HG02678 (cell line): Measurements from ENCODE around the gene HAND1.

Experiments used
- ATAC-seq: cut with Tn5 transposase; IDR thresholded peaks from one replicate; pipeline ENCODE4 v1.9.1; 2021; ENCODE audit warnings: mild to moderate bottlenecking, moderate library complexity; ENCODE audit not compliant: unreplicated experiment

Gene HAND1

DNA sequence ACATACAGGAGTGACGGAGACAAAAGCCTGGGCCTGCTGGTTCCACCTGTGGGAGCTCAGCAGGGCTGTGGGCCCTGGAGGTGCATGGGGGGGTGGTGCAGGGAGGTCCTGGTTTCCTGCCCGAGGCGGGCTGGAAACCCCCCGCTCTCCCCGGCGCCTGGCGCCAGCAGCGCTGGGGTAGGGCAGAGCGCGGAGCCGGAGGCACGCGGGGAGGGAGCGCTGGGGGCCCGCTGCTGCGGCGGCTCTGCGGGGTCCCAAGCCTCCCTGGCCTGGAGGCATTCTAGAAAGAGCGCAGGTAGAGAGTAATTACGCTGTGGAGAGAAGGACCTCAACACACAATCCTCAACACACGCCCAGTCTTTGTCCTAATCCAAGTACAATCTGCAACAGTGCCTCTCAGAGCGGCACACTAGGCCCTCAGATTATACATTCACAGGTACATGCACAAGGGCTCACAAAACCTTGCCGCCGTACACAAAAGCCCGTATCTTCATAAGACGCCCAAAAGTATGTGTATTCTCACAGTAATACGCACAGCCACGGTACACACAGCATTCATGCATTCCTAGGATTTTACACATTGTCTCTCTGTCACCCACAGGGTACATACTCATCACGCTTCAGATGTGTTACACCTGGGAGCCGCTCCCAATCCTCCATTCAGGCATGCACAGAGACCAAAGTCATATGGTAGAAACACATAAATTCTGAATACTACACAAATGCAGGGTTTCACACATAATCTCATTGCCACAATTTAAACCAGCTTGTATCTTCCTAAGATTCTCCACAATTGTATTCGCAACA is 2.1 kb upstream of the HAND1 start:
- no peak for ATAC-seq

DNA sequence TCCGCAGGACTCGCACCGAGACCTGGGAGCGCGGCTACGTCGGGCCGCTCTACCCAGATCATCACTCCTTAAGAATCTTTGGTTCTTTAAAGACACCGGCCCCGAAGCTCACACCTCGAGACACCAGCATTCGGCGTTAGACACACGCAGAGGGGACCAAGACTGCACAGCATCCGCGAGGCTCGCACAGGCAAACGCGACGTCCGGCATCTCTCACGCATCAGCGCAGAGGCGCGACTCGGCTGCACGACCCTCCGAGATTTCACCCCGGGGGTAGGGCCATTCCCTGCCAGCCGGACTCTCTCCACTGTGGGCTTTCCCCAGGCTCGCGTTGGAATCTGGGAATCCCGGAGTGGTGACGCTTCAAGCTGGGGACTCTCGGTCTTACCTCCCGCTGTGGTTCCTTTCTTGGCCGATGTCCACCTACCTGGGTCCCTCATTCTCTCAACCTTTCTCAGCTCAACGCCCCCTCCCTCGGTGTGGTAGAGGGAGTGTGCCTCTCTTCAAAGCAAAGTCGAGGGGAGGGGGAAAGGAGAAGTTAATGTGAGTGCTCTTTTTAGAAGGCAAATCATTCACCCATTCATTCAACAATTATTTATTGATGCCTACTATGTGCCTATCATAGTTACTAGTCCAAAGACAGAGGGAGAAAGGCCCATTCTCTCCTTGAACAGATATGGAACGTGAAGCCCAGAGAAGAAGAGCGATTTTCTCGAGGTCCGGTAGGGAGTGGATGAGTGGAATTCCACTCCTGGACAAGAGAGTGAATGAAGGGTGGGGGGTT is 1.3 kb upstream of the HAND1 start:
- ATAC-seq, result no peak

DNA sequence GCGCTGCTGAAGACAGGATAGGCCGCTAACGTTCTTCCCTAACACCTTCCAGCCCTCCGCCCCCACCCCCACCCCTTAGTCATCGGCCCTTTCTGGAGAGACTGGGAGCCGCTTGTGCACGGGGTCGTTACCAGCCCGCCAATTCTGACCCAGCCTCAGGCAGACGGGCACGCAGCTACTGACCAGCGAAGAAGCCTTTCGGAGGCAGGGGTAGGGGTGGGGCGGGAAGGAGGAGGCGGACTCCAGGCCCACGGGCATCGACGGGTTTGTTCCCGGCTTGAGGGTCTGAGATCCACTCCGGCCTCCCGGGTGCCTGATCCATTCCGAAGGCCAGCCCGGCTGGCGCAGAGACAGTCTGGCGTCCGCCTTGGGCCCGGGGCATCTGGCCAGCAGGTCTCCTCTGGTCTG is 729 bp upstream of the HAND1 start:
- ATAC-seq, result no peak

DNA sequence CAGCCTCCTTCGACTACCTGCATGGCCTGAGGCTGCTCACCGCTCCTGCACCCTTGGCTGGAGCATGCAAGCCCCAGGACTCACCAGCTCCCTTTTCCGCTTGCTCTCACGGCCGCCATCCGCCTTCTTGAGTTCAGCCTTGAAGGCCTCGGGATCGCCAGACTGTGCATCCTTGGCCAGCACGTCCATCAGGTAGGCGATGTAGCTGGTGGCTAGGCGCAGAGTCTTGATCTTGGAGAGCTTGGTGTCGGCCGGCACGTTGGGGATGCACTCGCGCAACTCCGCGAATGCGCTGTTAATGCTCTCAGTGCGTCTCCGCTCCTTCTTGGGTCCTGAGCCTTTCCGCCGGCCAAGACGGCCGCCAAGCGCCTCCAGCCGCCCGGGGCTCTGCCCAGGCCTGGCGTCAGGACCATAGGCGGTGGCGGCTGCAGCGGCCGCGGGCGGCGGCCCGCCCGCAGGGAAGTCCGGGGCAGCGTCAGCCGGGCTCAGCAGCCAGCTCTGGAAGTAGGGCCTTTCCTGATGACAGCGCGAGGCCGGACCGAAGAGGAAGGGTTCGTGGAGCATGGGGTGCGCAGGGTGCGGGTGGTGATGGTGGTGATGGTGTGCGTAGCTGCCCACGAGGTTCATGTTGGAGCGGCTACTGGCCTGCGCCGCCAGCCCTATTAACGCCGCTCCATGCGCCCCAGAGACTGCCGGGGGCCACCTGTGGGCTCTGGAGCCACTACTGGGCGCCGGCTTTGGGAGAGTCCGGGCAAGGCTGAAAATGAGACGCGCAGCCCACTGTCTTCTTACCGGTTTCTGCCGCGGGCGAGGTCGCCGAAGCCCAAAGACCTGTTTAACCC is 424 bp downstream of the HAND1 start:
- no peak for ATAC-seq

DNA sequence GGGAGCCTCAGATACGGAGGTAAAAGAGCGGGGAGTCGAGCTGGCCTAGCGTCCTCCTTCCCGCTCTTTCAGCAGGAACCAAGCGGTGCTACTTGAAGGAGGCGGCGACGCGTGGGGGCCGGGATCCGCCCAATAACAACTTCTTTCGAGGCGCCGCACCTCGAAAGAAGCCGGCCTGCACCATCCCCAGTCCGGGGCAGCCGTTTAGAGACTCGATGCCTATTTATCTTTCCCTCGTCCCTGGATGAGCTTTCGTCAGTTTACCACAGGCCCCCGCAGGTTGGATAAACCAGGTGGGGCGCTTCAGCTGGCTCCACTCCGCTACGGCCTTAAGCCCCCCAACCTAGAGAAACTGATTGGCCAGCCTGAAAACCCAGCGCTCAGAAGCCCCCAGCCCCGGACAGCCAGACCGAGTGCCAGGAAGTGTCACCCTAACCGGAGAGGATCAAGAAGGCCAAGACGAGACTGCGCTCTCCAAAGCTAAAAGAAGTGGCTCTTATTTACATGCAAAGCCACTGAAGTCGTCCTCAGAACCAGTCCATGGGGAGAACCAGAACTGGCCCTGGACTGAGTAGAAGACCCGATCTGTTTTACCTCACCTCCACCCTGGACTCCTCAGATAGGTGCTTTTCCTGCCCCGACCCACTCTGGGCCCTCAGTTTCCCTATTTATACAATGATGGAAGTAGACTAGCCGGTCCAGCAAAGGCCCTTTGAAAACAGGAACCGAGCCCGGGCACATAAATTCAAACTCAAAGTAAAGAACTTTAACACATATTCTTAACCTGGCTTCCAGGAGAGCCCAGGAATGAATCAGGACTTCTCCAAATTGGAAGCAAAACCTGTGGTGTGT is 1.4 kb downstream of the HAND1 start:
- ATAC-seq, result no peak

DNA sequence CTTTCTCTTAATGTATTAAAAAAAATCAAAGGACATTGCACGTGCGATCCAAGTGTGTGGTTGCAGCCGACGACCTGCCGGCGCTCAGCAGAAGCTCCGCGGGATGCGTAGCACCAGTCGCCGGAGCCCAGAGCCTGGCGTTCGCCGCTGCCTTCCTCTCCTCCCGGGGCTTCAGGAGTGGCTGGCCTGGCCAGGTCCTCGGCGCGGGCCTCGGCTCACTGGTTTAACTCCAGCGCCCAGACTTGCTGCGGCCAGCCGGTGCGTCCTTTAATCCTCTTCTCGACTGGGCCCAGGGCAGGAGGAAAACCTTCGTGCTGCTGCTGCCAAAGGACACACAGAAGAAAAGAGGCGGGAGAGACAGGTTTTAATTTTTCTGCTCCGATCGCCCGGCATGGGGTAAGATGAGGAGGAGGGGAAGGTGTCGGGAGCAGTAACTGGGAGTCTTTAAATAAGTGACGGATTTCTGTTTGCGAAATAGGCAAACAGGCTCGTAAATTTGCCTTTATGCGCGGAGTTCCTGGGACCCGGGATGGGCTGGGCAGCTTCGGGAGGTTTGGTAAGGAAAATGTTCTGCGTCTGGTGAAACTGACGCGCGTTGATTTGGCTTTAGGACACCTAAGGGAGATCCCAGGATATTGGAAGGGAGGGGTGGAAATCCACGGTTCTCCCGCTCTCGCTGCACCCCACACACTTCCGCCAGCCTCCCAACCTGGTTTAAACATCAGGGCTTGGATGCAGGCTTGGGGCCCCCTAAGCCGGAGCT is 2.3 kb downstream of the HAND1 start:
- ATAC-seq, result no peak

DNA sequence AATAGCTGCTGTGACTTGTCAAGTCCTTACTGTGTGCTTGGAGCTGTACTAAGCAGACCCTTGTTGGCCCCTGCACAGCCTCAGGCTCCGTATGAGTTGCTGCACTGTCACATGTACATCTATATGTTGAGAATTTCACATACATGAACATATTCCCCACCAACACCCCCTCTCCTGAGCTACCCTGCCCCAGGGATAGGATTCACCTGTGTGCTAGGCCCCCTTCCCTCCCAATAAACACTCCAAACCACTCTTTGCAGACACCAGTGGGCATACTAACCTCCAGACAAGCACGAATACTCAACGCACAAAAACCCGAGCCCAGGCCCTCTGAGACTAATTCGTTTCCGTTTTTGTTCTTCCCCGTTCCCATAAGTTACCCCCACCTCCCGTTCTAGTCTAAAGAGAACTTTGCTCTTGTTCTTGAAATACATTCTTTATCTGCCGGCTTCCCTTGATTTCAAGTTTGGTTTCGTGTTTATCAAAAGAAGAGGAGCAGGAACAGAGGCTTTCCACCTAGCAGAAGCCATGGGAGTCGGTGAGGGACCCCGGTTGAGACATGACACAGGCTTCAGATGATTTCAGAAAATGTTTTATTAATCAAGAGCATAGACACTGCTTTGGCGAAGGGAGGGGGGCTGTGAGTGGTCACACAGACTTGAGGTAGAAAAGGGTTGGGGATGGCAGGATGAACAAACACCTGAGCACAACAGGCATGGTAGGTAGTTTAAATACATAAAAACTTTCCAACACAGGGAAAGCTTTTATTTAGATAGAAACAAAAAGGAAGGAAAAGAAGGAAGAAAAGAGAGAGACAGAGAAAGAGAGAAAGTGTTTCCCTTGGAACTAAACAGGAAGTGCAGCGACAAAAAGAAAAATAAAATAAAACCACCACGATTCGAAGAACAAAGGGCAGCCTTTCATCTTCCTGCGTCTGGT is 3.4 kb downstream of the HAND1 start:
- ATAC-seq, result no peak

DNA sequence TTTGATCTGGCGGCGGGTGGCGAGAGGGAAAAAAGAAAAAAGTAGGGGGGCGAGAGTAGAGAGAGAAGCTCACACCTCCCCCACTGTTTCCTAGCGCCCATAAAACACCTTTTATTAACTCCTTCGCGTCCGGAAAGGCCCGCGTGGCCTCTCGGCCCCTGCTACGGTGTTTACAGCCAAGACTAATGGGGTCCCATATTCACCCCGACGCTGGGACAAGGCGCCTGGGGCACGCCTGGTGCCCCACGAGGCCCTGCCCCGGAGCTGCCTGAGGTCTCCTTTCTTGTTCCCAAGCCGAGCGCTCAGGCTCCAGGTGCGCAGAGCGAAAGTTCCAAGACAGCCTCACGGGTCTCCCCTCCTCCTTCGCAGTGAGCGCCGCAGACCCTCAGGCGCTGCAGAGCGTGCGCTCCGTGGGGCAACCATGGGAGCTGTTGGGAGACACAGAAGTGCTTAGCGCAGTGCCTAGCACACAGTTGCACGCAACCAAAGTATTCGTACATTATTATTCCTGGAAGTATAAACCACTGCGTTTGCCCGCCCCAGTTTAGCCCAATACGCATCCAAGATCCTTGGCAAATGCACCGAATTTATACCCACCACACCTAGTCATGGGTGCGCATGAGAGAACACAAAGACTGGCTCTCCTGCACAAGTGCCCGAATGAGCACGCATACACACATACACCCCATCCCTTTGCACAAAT is 4.3 kb downstream of the HAND1 start:
- ATAC-seq, result no peak

DNA sequence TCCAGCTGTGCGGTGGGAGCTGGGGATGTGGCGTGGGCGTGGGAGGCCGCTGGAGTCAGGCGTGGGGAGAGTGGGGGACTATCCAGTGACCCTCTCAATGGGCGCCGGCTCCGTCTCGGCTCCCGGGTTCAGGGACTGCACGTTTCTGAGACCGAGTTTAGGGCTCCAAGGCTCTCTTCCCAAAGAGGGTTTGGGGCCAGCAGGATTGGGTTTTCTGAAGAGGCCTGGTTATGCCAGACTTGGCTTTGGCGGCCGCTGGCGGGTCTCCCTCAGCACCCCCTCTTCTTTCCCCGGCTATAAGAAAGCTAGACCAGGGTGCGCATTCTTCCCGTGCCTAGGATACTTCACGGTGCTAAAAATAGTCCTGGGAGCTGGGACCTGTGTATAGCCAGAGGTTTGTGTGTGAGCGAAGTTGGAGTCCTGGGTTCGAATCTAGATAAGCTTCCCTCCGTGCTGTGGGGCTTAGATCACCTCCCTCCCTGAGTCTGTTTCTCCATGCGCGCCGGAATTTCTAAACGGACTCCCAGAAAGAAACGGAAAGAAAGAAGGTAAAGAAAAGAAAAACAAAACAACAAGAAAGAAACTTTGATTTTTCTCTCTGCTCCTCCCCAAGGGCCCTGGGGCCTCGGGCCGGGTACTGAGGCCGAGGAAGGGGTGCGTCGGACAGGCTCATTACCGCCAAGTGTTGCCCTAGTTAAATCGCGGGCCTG is 5.0 kb downstream of the HAND1 start:
- ATAC-seq, result no peak

DNA sequence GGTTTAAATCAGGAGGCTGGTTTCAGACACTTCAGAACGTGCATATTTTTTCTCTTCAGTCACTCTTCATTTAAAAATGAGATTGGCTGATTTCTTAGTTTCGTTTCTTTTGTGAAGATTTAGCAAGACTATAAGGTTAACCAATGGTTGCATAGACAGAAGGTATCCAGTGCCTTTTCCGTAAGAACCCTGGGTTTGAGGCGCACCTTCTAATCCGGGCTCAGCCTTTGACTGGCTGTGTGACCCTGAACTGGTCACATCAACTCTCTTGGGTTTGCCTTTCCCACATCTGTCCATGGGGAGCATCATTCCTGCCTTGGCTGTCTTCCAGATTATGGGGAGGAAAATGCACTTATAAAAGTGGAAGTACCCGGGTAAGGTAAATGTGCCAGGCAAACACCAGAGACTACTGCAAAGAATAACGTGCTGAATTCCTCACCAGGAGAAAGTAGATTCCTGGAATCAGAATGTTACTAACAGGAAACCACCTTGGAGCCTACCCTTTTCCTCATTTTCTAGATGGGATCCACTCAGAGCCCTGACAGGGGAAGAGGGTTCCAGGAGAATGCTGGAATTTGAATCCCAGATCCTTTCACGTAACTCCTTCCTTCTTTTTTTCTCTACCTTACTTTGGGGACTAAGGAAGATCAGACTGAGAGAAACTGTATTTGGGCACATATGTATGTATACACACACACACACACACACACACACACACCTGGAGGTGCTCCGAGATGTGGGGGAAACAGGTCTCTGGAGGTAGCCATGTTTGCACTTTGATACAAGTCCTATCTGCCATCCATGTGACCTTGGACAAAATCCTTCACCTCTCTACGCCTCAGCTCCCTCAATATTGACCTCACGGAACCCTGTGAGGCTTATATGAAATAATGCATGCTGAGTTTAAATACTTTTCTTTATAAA is 6.8 kb downstream of the HAND1 start:
- ATAC-seq, result no peak

DNA sequence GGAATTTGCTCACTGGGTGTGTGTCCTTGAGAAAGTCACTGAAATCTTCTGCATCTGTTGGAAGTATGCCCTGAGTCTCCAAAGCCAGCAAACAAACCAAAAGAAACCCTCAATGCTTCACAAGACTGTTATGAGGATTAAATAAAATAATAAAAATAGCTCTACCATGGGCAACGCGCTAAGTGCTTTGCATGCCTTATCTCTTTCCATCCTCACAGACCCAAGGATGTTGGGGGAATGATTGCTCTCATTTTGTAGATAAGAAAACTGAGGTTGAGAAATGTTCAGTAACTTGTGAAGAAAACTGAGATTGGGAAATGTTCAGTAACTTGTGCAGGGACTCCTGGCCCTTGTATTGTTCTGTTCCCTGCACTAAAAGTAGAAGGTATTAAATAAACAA is 7.9 kb downstream of the HAND1 start:
- ATAC-seq, result no peak

DNA sequence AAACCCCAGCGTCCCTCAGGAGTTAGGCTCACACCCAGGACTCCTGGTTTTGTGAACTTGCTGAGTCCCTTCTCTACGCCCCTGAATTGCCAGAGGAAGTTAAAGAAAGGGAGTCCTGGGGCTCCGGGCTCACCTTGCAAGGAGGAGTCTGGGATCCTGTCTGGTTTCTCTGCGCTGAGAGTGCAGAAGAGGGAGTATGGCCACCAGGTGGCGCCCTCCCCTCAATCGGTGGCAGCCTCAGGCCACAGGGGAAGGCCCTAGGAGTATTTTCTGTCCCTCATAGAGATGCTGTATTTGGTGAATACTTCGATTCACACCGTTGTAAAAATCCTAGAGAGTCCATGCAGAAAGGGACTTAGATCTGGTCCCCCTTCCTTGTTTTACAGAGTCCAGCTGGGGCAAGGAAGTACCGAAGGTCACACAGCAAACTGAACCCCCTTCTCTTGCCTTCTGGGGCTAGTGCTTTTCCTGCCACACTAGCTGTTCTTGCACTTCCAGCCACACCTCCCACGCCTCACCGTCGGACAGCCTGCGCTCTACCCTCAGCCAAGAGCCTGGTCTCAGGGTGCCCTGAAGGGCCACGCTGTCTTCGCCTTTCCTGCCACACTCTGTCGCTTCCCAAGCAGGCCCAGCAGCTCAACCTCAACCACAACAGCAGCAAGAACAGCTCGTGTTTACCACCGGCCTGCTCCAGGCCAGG is 10.2 kb downstream of the HAND1 start:
- ATAC-seq, result peak; percentile 97

DNA sequence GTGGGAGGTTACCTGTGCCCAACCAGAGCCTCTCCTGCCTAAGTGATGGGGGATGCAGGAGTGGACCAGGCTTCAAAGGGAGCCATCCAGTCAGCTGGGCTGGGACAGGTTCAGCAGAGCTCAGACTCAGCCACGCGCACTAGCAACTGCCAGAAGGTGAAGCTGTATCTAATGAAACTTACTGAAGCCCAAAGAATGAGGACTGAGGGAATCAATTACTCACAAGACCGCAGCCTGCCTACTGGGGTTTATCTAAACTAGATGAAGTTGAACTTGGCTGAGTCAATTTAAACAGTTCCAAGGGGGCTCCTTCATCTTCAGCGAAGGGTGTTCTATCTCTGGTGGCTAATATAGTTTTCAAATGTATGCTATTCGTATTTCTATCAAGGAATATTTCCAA is 11.4 kb downstream of the HAND1 start:
- no peak for ATAC-seq

DNA sequence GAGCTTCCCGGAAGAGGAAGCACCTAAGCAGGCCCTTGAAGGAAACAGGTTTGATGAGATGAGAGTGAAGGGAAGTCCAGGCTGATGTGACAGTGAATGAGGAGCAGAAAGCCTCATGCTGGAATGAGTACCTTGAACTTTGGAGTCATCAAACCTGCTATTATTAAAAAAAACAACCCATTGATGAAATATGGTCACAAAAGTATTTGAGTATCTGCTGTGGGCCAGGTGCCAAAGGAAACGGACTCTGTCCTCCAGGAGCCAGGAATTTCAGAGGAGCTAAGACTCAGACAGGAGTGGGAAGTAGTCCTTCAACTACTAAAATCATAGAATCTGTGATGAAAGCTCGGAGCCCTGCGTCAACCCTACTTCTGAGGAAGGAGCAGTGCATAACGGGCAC is 11.9 kb downstream of the HAND1 start:
- no peak for ATAC-seq

DNA sequence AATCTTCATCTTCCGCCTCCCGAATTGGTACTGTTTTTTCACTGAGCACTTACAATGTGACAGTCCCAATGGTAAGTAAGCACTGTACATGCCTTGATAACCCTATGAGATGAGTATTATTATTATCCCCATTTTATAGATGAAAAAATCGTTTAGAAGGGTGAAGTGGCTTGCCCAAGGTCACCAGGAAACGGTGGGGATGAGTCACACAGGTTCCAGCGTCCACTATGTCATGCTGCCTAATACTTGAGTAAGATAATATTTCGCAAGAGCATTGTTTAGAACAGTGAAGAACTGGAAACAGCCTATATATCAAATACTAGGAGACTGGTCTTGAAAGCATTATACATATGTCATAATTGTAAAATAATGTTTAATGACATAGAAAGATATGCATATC is 12.9 kb downstream of the HAND1 start:
- ATAC-seq, result no peak

DNA sequence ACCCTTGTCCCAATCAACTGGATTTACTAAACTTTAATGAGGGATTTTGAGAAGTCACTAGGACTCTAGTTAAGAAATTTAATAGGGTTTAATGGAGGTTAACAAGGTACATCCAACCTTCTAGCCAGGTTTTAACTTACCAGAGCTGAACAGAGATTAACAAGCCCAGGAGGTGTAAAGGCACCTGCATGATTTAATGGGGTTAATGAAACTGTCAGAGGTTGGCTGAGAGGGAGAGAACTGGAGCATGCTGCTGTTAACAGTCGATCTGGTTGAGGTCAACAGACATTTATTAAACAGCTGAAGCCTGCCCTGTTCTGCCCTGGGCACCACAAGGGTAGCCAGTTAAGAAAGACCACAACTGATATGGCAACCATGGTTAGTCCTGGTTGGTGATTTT is 13.6 kb downstream of the HAND1 start:
- no peak for ATAC-seq
